ENCODE data around the gene MRPL53. TPM values are rescaled to one million over a fixed set of nuclear protein-coding genes. Genes with fewer than 3 reads are reported as not detected.

MRPL53 gene
- total and polyA plus RNA-seq, 2 of the 8 experiments (the other 6 are each of a cell fraction or from before 2014, with no cell fraction given) = 36.6 to 46.3 TPM

DNA sequence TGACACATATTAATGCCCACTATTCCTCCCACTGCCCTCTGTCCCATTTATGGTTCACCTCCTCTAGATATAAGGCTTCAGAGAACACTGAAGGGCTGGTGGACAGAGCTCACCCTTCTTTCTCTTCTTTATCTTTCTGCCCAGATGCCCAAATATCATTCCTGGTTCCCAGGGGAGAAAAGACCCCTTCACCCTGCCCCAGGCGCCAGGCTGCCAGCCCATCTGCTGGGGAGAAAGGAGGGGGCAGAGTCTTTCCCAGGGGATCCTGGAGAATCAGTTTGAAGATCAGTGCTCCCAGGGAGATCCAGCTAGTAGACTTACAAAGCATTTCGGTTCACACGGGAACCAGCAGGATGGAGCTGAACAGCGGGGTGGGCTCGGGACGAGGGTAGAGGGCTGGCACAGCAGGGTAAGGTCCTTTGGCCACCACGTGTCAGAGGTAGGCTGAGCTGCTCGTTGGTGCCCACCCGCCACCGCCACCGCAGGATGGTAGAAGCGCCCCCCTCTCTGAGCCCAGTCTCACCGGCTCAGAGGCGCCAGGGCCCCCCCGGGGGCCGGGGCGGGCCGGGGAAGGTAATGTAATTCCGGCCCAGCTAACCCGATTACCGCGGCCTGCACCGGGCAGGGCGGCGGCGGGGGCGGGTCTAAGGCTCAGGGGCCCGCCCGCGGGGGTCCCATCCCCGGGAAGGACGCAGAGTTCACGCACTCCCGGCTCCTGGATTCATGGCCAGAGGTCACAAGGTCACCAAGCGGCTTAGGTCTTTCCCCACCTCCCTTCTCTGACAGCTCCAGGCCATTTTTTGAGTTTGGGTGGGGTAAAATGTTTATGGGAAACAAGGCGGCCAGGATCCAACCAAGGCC, 40.5 kb upstream of the MRPL53 start (continued):
- TF ChIP-seq, protein P1, sequence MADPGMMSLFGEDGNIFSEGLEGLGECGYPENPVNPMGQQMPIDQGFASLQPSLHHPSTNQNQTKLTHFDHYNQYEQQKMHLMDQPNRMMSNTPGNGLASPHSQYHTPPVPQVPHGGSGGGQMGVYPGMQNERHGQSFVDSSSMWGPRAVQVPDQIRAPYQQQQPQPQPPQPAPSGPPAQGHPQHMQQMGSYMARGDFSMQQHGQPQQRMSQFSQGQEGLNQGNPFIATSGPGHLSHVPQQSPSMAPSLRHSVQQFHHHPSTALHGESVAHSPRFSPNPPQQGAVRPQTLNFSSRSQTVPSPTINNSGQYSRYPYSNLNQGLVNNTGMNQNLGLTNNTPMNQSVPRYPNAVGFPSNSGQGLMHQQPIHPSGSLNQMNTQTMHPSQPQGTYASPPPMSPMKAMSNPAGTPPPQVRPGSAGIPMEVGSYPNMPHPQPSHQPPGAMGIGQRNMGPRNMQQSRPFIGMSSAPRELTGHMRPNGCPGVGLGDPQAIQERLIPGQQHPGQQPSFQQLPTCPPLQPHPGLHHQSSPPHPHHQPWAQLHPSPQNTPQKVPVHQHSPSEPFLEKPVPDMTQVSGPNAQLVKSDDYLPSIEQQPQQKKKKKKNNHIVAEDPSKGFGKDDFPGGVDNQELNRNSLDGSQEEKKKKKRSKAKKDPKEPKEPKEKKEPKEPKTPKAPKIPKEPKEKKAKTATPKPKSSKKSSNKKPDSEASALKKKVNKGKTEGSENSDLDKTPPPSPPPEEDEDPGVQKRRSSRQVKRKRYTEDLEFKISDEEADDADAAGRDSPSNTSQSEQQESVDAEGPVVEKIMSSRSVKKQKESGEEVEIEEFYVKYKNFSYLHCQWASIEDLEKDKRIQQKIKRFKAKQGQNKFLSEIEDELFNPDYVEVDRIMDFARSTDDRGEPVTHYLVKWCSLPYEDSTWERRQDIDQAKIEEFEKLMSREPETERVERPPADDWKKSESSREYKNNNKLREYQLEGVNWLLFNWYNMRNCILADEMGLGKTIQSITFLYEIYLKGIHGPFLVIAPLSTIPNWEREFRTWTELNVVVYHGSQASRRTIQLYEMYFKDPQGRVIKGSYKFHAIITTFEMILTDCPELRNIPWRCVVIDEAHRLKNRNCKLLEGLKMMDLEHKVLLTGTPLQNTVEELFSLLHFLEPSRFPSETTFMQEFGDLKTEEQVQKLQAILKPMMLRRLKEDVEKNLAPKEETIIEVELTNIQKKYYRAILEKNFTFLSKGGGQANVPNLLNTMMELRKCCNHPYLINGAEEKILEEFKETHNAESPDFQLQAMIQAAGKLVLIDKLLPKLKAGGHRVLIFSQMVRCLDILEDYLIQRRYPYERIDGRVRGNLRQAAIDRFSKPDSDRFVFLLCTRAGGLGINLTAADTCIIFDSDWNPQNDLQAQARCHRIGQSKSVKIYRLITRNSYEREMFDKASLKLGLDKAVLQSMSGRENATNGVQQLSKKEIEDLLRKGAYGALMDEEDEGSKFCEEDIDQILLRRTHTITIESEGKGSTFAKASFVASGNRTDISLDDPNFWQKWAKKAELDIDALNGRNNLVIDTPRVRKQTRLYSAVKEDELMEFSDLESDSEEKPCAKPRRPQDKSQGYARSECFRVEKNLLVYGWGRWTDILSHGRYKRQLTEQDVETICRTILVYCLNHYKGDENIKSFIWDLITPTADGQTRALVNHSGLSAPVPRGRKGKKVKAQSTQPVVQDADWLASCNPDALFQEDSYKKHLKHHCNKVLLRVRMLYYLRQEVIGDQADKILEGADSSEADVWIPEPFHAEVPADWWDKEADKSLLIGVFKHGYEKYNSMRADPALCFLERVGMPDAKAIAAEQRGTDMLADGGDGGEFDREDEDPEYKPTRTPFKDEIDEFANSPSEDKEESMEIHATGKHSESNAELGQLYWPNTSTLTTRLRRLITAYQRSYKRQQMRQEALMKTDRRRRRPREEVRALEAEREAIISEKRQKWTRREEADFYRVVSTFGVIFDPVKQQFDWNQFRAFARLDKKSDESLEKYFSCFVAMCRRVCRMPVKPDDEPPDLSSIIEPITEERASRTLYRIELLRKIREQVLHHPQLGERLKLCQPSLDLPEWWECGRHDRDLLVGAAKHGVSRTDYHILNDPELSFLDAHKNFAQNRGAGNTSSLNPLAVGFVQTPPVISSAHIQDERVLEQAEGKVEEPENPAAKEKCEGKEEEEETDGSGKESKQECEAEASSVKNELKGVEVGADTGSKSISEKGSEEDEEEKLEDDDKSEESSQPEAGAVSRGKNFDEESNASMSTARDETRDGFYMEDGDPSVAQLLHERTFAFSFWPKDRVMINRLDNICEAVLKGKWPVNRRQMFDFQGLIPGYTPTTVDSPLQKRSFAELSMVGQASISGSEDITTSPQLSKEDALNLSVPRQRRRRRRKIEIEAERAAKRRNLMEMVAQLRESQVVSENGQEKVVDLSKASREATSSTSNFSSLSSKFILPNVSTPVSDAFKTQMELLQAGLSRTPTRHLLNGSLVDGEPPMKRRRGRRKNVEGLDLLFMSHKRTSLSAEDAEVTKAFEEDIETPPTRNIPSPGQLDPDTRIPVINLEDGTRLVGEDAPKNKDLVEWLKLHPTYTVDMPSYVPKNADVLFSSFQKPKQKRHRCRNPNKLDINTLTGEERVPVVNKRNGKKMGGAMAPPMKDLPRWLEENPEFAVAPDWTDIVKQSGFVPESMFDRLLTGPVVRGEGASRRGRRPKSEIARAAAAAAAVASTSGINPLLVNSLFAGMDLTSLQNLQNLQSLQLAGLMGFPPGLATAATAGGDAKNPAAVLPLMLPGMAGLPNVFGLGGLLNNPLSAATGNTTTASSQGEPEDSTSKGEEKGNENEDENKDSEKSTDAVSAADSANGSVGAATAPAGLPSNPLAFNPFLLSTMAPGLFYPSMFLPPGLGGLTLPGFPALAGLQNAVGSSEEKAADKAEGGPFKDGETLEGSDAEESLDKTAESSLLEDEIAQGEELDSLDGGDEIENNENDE (IDR thresholded peaks at IDR 0.05; ENCODE audit: insufficient replicate concordance, low read length) = no peak
- TF ChIP-seq EGR1 (IDR thresholded peaks at IDR 0.05; ENCODE audit: borderline replicate concordance, low read depth, low read length) (no peak), TAF1 (IDR thresholded peaks at IDR 0.05; ENCODE audit: low read depth, low read length) (no peak)
